GM06990 (cell line): ENCODE results near the gene ZBTB8B.

Experiments
- DNase-seq: peaks from one replicate; pipeline ENCODE4 v3.0.0-alpha.2; 2011; ENCODE audit not compliant: insufficient read length; ENCODE audit errors: extremely low read depth
- H3K27me3 ChIP-seq: replicated peaks from 2 replicates; pipeline ENCODE4 v1.6.0; 2011; ENCODE audit warnings: low read length; ENCODE audit not compliant: control insufficient read depth, insufficient read depth
- H3K36me3 ChIP-seq: 2 replicates; pipeline ENCODE4 v1.5.1; 2011; ENCODE audit warnings: low read length; ENCODE audit not compliant: control insufficient read depth, insufficient read depth
- H3K4me3 ChIP-seq: replicated peaks from 2 replicates; pipeline ENCODE4 v1.5.1; 2011; ENCODE audit warnings: low read depth, mild to moderate bottlenecking, control low read depth, low read length
- TF ChIP-seq, protein P1 (sequence below): IDR thresholded peaks from 2 replicates; pipeline ENCODE4 v1.5.1; 2011; ENCODE audit warnings: low read length, control low read depth, mild to moderate bottlenecking, inconsistent platforms; ENCODE audit not compliant: insufficient read depth, poor library complexity, severe bottlenecking

ZBTB8B gene

DNA sequence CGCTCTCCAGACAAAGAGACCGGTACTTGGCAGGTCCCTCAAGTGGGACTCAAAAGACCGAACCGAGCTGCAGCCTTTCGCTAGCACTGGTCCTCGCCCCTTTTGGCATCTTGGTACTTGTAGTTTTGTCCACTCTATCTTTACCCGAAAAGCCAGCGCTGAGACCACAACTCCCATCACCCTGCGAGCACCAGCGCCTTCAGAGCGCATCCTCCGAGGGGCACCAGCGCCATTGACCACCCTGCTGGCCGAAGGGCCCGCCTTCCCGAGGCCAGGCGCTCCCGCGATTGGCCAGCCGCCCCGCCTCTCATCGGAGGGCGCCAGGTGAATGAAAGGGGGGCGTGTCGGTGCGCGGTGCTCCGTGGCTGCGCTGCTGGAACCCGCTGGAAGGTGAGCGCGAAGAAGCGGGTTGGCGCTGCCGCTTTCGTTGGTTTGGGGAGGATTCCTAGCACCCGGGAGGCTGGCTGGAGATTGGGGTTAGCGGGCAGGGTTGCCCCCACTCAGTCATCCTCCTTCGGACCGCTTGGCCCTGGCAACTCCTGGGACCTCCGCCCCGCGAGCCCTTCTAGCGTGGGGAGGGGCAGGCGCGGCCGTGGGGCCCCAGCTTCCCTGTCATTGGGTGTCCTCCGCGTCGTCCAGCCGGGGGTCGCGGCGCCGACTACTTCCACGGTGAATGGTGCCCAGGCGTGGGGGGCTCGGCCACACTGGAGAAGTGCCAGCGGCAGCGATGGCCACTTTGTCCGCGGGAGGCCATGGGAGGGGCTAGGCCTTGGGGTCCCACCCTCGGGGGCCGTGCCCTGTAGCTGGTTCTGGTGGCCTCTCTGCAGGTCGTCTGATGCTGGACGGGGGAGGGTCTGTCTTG is at the start of gene ZBTB8B:
ZBTB8B (plus strand) TSS at position 357 of the 862 bp plus-strand sequence. CDS start 5,553 bp downstream, outside the sequence.
- H3K27me3 ChIP-seq, result peaks cover 3% of the 10 kb centered on the region
- peak; percentile 65 for DNase-seq
- peak within 1 kb of the TSS; percentile 11 for H3K4me3 ChIP-seq
- TF ChIP-seq, protein P1, sequence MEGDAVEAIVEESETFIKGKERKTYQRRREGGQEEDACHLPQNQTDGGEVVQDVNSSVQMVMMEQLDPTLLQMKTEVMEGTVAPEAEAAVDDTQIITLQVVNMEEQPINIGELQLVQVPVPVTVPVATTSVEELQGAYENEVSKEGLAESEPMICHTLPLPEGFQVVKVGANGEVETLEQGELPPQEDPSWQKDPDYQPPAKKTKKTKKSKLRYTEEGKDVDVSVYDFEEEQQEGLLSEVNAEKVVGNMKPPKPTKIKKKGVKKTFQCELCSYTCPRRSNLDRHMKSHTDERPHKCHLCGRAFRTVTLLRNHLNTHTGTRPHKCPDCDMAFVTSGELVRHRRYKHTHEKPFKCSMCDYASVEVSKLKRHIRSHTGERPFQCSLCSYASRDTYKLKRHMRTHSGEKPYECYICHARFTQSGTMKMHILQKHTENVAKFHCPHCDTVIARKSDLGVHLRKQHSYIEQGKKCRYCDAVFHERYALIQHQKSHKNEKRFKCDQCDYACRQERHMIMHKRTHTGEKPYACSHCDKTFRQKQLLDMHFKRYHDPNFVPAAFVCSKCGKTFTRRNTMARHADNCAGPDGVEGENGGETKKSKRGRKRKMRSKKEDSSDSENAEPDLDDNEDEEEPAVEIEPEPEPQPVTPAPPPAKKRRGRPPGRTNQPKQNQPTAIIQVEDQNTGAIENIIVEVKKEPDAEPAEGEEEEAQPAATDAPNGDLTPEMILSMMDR, result no peak
- H3K36me3 ChIP-seq, result no peaks in the 10 kb centered on the region

DNA sequence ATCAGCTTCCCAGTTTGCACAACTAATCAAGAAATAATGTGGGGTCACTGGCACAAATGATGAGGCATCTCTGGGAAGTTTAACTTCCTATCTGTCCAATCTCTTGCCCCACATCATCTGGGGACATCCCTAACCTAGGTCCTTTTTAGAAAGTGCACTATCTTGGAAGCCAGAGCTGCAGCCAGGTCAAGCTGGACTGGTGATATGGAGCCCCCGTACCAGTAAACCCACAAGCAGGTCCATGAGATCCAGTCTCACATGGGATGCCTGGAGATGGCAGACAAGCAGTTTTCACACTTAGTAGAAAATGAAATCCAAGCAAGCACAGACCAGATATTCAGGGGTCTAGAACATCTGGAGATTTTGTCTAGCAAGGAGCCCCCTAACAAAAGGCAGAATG is 43.1 kb upstream of the ZBTB8B start:
- no peak for DNase-seq
- TF ChIP-seq, protein P1, result no peak
- H3K36me3 ChIP-seq, result no peaks in the 10 kb centered on the region
- H3K27me3 ChIP-seq, result no peaks in the 10 kb centered on the region
- H3K4me3 ChIP-seq, result no peak overlapping the region

DNA sequence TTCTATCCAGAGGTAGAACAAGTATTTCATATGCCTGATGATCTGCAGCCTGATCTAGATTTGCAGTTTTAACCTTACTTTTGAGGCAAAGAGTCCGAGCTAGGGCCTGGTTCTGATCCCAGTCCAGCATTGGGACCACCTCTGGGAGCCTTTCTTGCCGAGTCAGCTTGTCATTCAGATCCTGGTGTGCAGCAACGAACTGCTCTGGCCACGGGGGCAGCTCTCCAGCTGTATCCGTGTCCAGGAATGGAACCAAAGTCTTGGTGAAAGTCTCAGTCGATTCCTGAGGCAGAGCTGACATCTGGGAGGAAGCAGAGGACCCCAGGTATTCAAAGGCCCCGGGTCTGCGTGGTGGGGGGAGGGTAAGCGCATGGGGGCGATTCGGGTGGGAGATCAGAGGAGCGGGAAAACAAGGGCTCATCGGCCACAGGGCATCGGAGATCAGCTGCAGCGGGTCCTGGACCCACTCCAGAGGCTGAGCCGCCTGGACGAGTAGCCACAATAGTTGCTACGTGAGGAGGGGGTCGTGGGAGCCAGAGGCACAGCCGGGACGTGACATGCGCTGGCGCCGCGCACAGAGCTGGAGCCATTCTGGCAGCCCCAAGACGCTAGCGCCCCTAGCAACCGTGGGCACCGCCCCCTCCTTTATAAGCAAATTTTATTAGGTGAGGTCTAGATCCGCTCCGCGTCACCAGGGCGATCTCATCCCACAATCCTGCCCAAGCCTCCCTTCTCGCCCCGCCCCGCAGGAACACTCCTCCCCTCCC is 38.2 kb upstream of the ZBTB8B start:
- TF ChIP-seq, protein P1, result no peak
- no peak for DNase-seq
- no peaks in the 10 kb centered on the region for H3K27me3 ChIP-seq
- no peak overlapping the region for H3K4me3 ChIP-seq
- H3K36me3 ChIP-seq, result no peaks in the 10 kb centered on the region

DNA sequence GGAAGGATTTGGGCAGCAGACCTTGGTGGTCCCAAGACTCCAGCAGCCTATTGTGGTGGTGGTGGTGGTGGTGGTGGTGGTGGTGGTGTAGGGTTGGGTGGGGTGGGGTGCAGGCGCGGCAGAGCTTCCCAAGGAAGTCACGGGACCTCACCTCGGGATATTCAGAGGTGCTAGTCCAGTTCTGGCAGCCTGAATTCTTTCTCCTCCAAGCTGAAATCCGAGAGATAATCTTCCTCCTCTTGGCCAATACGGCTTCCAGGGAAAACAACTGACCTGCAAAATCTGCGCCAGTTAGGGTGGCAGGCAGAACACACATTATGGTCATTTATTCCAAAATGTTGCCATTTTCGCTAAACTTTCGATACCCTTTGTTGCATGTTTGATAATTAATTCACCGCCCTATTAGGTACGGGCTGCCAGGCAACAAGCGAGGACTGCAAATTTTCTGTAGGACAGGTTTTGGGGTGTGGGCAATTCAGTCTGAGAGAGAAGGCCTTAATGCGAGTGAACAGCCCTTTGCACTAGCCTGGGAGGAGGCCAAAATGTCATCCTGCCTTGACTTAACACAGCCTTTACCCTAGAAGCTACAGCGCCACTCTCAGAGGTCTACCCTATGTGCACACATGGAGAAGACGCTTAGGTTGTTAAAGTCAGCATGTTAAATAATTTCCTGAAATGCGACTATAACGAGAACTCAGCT is 37.5 kb upstream of the ZBTB8B start:
- no peak for DNase-seq
- TF ChIP-seq, protein P1, result no peak
- Histone ChIP-seq H3K4me3 (no peak overlapping the region), H3K36me3 (no peaks in the 10 kb centered on the region), H3K27me3 (no peaks in the 10 kb centered on the region)

DNA sequence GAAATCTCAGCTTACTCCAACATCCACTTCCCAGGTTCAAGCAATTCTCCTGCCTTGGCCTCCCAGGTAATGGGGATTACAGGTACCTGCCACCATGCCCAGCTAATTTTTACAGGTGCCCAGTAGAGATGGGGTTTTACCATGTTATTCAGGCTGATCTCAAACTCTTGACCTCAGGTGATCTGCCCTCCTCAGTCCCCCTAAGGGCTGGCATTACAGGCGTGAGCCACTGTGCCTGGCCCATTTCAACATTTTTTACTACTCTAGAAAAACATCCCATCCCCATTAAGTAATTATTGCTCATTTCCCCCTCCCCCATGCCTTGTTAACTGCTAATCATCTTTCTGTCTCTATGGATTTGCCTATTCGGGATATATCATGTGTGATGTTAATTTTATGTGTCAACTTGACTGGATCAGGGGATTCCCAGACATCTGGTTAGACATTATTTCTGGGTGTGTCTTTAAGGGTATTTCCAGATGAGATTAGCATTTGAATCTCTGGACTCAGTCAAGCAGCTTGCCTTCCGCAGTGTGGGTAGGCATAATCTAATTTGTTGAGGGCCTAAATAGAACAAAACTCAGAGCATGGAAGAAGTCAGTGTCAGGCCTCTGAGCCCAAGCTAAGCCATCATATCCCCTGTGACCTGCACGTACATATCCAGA is 33.0 kb upstream of the ZBTB8B start:
- Histone ChIP-seq H3K36me3 (no peaks in the 10 kb centered on the region), H3K27me3 (no peaks in the 10 kb centered on the region), H3K4me3 (no peak overlapping the region)
- DNase-seq, result peak; percentile 46
- TF ChIP-seq, protein P1, result no peak
